H1 (cell line): ENCODE data around the gene RPTOR. TPM values are rescaled to one million over a fixed set of nuclear protein-coding genes. Genes with fewer than 3 reads are reported as not detected.

ENCODE experiments used
- CEBPB ChIP-seq: IDR thresholded peaks from 2 replicates; pipeline ENCODE4 v1.6.1; 2012; ENCODE audit warnings: low read depth, low read length
- MAFK ChIP-seq: IDR thresholded peaks from 2 replicates; pipeline ENCODE4 v1.6.1; 2012; ENCODE audit warnings: low read depth, mild to moderate bottlenecking, improper control_type of control experiment, low read length
- RFX5 ChIP-seq: IDR thresholded peaks from 2 replicates; pipeline ENCODE4 v1.6.1; 2011; ENCODE audit warnings: low read depth, low read length, improper control_type of control experiment, borderline replicate concordance
- SUZ12 ChIP-seq: fragments of 200-600 bp; sonication (generic); IDR thresholded peaks from 2 replicates; pipeline ENCODE4 v1.6.1; 2012; ENCODE audit warnings: mild to moderate bottlenecking, inconsistent platforms, low read length, moderate library complexity, mixed read lengths
- polyA plus RNA-seq, 7 experiments: library from polyadenylated mRNA; depleted of rRNA in 3 of 7; stranded (reverse) in 5 of 7; unstranded in 2 of 7; fragments of >200 nt in 5 of 7; fragments of 200-250 nt in 2 of 7; gene quantifications; 1 replicate in 5 of 7; 2 replicates in 1 of 7; 4 replicates in 1 of 7; pipeline versions ENCODE4 v1.2.1 to v1.2.3, GENCODE V29; 2011 to 2013; ENCODE audit warnings: missing spikeins in 2 of 7, mixed read lengths in 2 of 7
- total RNA-seq: library from RNA; stranded (reverse); fragmentation: NEBNext Ultra II Directional; extraction: Animal tissue kit (Norgen Biotek cat#: 25700); gene quantifications from 2 replicates; pipeline ENCODE4 v1.2.1, GENCODE V29; 2021
- TF ChIP-seq, protein P1 (sequence below): IDR thresholded peaks from 2 replicates; pipeline ENCODE4 v1.6.1; 2012; ENCODE audit warnings: low read length, inconsistent platforms

Gene RPTOR
- total and polyA plus RNA-seq, 2 of the 8 experiments (the other 6 are each of a cell fraction or from before 2014, with no cell fraction given), result 6.9 to 28.7 TPM

DNA sequence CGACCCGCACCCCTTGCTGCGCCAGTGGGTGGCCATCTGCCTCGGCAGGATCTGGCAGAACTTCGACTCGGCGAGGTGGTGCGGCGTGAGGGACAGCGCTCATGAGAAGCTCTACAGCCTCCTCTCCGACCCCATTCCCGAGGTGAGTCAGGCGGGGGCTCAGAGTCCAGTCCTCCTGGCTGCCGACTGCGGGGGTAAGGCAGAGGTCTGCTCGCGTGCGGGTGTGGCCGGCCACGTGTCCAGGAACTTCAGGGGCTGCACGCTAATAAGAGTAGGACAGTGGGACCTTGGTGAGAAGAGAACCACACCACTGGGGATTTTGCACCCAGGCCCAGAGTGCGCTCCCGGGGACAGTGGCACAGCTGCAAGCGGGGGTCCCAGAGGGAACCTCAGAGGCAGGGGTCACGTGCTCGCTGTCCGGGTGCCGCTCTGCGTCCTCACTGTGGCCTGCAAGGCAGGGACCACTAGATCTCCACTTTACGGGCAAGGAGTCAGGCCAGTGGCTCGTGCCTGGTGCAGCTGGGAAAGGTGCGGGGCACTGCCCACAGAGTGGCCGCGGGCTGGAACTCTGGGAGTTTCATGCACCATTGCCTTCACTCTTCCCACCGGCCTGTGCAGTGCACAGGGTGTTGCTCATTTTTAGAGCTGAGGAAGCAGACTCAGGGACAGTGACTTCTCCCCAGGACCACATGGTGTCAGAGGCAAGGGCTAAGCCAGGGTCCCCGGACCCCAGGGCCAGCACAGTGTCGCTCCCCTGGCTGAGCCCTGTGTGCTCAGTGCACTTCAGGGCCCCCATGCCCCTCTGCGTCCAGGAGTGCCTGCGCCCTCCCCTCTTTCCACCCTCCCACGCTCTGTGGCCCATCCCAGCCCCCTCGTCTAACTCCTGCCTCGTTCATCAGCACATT is 339.4 kb downstream of the RPTOR start (continued):
- TF ChIP-seq, protein P1, sequence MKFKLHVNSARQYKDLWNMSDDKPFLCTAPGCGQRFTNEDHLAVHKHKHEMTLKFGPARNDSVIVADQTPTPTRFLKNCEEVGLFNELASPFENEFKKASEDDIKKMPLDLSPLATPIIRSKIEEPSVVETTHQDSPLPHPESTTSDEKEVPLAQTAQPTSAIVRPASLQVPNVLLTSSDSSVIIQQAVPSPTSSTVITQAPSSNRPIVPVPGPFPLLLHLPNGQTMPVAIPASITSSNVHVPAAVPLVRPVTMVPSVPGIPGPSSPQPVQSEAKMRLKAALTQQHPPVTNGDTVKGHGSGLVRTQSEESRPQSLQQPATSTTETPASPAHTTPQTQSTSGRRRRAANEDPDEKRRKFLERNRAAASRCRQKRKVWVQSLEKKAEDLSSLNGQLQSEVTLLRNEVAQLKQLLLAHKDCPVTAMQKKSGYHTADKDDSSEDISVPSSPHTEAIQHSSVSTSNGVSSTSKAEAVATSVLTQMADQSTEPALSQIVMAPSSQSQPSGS, result no peak
- TF ChIP-seq CEBPB (no peak), RFX5 (no peak), SUZ12 (no peak), MAFK (no peak)
